Measurements from ENCODE around the gene NOTCH1. TPM values are rescaled to one million over a fixed set of nuclear protein-coding genes. Genes with fewer than 3 reads are reported as not detected.

The NOTCH1 gene
- total and polyA plus RNA-seq, 2 of the 8 experiments (the other 6 are each of a cell fraction or from before 2014, with no cell fraction given): 6.9 to 55.6 TPM

- no peak for TF ChIP-seq KDM5A (IDR thresholded peaks at IDR 0.05; ENCODE audit: low read length)
Measured at GRCh38 chr9:136463578-136463977, 82.3 kb downstream of the NOTCH1 start (continued).
